Fibroblast of lung (primary cell): Measurements from ENCODE around the gene USP47. TPM values are rescaled to one million over a fixed set of nuclear protein-coding genes. Genes with fewer than 3 reads are reported as not detected.
A peak's percentile ranks its signal among the peaks of the same experiment; 100 is the strongest.

ENCODE experiments used
- DNase-seq, 2 donors: peaks; one replicate each; pipeline versions ENCODE4 v3.0.0 to v3.0.0-alpha.2; 2010; ENCODE audit warnings: low read depth in 2 of 2
- H2AFZ ChIP-seq: 2 replicates; pipeline ENCODE4 v1.5.1; 2012; ENCODE audit warnings: low read length, control low read depth, inconsistent platforms
- H3K27ac ChIP-seq: 2 replicates; pipeline ENCODE4 v1.5.1; 2011; ENCODE audit warnings: low read length, control low read depth; ENCODE audit not compliant: insufficient read depth
- H3K27me3 ChIP-seq: 2 replicates; pipeline ENCODE4 v1.5.1; 2011; ENCODE audit warnings: mild to moderate bottlenecking, low read length; ENCODE audit not compliant: control insufficient read depth, insufficient read depth
- H3K36me3 ChIP-seq: 2 replicates; pipeline ENCODE4 v1.5.1; 2011; ENCODE audit warnings: low read length; ENCODE audit not compliant: control insufficient read depth, insufficient read depth
- H3K4me1 ChIP-seq: 2 replicates; pipeline ENCODE4 v1.5.1; 2011; ENCODE audit warnings: low read length; ENCODE audit not compliant: control insufficient read depth, insufficient read depth; ENCODE audit errors: extremely low read depth
- H3K4me2 ChIP-seq: 2 replicates; pipeline ENCODE4 v1.5.1; 2011; ENCODE audit warnings: low read length, control low read depth; ENCODE audit not compliant: insufficient read depth; ENCODE audit errors: extremely low read depth
- H3K4me3 ChIP-seq, 4 experiments: fragments of 200-600 bp in 1 of 4; sonication (generic) in 1 of 4; replicated peaks in 1 of 4; 2 replicates each; pipeline ENCODE4 v1.5.1; 2011 to 2016; ENCODE audit warnings: low read length in 4 of 4, low read depth in 3 of 4, mild to moderate bottlenecking in 3 of 4, control low read depth in 2 of 4, inconsistent platforms in 1 of 4, mixed read lengths in 1 of 4; ENCODE audit not compliant: insufficient read depth in 1 of 4; ENCODE audit errors: control extremely low read depth in 1 of 4
- H3K79me2 ChIP-seq: 2 replicates; pipeline ENCODE4 v1.5.1; 2012; ENCODE audit warnings: mild to moderate bottlenecking, low read length, inconsistent platforms; ENCODE audit not compliant: control insufficient read depth, insufficient read depth
- H3K9ac ChIP-seq: 2 replicates; pipeline ENCODE4 v1.5.1; 2011; ENCODE audit warnings: mild to moderate bottlenecking, low read length, control low read depth; ENCODE audit not compliant: insufficient read depth
- H3K9me3 ChIP-seq: 2 replicates; pipeline ENCODE4 v1.5.1; 2012; ENCODE audit warnings: low read depth, low read length; ENCODE audit not compliant: control insufficient read depth, insufficient read depth
- H4K20me1 ChIP-seq: 2 replicates; pipeline ENCODE4 v1.5.1; 2011; ENCODE audit warnings: low read length; ENCODE audit not compliant: control insufficient read depth, insufficient read depth; ENCODE audit errors: extremely low read depth
- EZH2 ChIP-seq: IDR thresholded peaks from 2 replicates; pipeline ENCODE4 v1.5.1; 2012; ENCODE audit warnings: low read length, control low read depth, mild to moderate bottlenecking; ENCODE audit errors: missing control alignments
- polyA plus RNA-seq, 2 donors: library from polyadenylated mRNA; depleted of rRNA in 1 of 2; stranded (reverse) in 1 of 2; unstranded in 1 of 2; fragments of >200 nt; gene quantifications; 2 replicates each; pipeline ENCODE4 v1.2.1, GENCODE V29; 2011 to 2012; ENCODE audit warnings: missing spikeins in 1 of 2
- total RNA-seq: library from RNA; depleted of rRNA; stranded (reverse); fragments of >200 nt; gene quantifications from 2 replicates; pipeline ENCODE4 v1.2.1, GENCODE V29; 2014
- TF ChIP-seq, protein P1 (sequence below), 2 donors: IDR thresholded peaks in 1 of 2; conservative IDR thresholded peaks in 1 of 2; 1 replicate in 1 of 2; 2 replicates in 1 of 2; pipeline ENCODE4 v1.5.1; 2011 to 2012; ENCODE audit warnings: low read length in 2 of 2, control low read depth in 1 of 2, inconsistent platforms in 1 of 2, low read depth in 1 of 2, mild to moderate bottlenecking in 1 of 2

Gene USP47
- total and polyA plus RNA-seq, 2 donors (not counting 1 experiment from before 2014, with no cell fraction given), result 40.3 to 162 TPM

DNA sequence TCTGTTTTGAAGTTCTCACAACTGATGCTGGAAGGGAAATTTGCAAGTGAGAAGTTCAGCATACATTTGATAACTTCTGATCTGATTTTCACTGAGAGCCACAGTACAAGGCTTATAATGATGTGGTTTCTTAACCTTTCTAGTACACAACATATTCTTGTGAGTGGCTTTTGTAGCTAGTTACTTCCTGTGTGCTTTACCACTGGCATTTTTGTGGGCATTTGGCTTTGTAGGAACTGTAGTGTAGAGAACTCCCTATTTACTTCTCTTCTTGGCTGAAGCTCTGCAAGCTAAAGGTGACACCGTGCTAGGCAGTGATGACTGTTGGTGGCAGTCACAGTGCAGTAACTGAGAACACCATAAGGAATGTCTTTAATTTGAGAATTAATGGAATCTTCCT, 14.9 kb downstream of the USP47 start:
- peak in 1 of 2 donors; percentile 67 for DNase-seq
- H2AFZ ChIP-seq, result no peak overlapping the region
- no peaks in the 10 kb centered on the region for H3K27me3 ChIP-seq
- H4K20me1 ChIP-seq, result peaks cover 2% of the 10 kb centered on the region
- H3K9ac ChIP-seq, result no peak overlapping the region
- H3K4me2 ChIP-seq, result no peak overlapping the region
- peaks cover 90% of the 10 kb centered on the region for H3K79me2 ChIP-seq
- H3K4me3 ChIP-seq, result no peak overlapping the region
- no peak for TF ChIP-seq EZH2
- TF ChIP-seq, protein P1, sequence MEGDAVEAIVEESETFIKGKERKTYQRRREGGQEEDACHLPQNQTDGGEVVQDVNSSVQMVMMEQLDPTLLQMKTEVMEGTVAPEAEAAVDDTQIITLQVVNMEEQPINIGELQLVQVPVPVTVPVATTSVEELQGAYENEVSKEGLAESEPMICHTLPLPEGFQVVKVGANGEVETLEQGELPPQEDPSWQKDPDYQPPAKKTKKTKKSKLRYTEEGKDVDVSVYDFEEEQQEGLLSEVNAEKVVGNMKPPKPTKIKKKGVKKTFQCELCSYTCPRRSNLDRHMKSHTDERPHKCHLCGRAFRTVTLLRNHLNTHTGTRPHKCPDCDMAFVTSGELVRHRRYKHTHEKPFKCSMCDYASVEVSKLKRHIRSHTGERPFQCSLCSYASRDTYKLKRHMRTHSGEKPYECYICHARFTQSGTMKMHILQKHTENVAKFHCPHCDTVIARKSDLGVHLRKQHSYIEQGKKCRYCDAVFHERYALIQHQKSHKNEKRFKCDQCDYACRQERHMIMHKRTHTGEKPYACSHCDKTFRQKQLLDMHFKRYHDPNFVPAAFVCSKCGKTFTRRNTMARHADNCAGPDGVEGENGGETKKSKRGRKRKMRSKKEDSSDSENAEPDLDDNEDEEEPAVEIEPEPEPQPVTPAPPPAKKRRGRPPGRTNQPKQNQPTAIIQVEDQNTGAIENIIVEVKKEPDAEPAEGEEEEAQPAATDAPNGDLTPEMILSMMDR (conservative IDR thresholded peaks at IDR 0.05 in 1 of 2, IDR thresholded peaks at IDR 0.05 in 1 of 2; ENCODE audit: low read depth in 1 of 2, low read length in 2 of 2), result no peak
- H3K9me3 ChIP-seq, result no peaks in the 10 kb centered on the region
- H3K27ac ChIP-seq, result no peak overlapping the region
- no peaks in the 10 kb centered on the region for H3K36me3 ChIP-seq
- peaks cover 7% of the 10 kb centered on the region for H3K4me1 ChIP-seq

DNA sequence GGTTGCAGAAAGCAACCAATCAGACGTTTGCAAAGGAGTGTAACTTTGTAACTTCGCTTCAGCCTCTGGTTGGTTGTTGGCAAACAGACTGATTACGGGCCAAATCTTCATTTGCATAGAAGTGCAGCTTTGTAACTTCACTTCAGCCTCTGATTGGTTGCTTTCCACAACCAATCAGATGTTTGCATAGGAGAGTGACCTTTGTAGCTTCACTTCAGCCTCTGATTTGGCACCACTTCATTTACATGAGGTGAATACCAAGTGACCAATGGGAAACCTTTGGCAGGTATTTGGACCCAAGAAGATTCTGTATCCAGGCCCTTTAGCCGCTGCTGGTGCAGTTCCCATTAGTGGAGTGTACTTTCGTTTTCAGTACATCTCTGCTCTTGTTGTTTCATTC, 16.0 kb downstream of the USP47 start:
- no peak overlapping the region for H2AFZ ChIP-seq
- peaks cover 90% of the 10 kb centered on the region for H3K79me2 ChIP-seq
- H3K4me3 ChIP-seq, result peak overlapping the region in 3 of 4 experiments; percentile 0 to 44 (median 22)
- TF ChIP-seq, protein P1 (conservative IDR thresholded peaks at IDR 0.05 in 1 of 2, IDR thresholded peaks at IDR 0.05 in 1 of 2; ENCODE audit: low read depth in 1 of 2, low read length in 2 of 2), result no peak
- TF ChIP-seq EZH2, result no peak
- H3K36me3 ChIP-seq, result no peaks in the 10 kb centered on the region
- peak overlapping the region; percentile 51 for H3K4me2 ChIP-seq
- no peaks in the 10 kb centered on the region for H3K9me3 ChIP-seq
- no peak overlapping the region for H3K27ac ChIP-seq
- no peak overlapping the region for H3K9ac ChIP-seq
- no peak for DNase-seq
- peaks cover 7% of the 10 kb centered on the region for H3K4me1 ChIP-seq
- H4K20me1 ChIP-seq, result no peaks in the 10 kb centered on the region
- no peaks in the 10 kb centered on the region for H3K27me3 ChIP-seq

DNA sequence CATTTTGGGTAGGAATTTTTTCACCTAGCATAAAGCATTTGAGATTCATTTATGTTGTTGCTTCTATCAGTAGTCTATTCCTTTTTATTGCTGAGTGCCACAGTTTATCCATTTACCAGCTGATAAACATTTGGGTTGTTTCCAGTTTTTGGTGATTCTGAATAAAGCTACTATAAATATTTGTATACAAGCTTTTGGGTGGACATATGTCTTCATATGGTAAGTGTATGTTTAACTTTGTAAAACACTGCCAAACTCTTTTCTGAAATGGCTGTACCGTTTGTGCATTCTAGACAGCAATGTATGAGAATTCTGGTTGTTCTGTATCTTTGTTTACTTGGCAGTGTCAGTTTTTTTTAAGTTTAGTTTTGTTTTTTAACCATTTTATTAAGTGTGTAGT, 16.9 kb downstream of the USP47 start:
- Histone ChIP-seq H3K4me3 (peak overlapping the region in 1 of 4 experiments; percentile 44), H3K4me1 (peaks cover 7% of the 10 kb centered on the region), H3K9me3 (no peaks in the 10 kb centered on the region), H3K36me3 (no peaks in the 10 kb centered on the region), H3K79me2 (peaks cover 88% of the 10 kb centered on the region), H3K27me3 (no peaks in the 10 kb centered on the region), H3K27ac (no peak overlapping the region), H3K9ac (no peak overlapping the region), H3K4me2 (no peak overlapping the region), H4K20me1 (no peaks in the 10 kb centered on the region), H2AFZ (no peak overlapping the region)
- TF ChIP-seq EZH2, result no peak
- TF ChIP-seq, protein P1 (conservative IDR thresholded peaks at IDR 0.05 in 1 of 2, IDR thresholded peaks at IDR 0.05 in 1 of 2; ENCODE audit: low read depth in 1 of 2, low read length in 2 of 2), result no peak
- no peak for DNase-seq
